ENCODE results near the gene NUMBL.

Gene NUMBL

DNA sequence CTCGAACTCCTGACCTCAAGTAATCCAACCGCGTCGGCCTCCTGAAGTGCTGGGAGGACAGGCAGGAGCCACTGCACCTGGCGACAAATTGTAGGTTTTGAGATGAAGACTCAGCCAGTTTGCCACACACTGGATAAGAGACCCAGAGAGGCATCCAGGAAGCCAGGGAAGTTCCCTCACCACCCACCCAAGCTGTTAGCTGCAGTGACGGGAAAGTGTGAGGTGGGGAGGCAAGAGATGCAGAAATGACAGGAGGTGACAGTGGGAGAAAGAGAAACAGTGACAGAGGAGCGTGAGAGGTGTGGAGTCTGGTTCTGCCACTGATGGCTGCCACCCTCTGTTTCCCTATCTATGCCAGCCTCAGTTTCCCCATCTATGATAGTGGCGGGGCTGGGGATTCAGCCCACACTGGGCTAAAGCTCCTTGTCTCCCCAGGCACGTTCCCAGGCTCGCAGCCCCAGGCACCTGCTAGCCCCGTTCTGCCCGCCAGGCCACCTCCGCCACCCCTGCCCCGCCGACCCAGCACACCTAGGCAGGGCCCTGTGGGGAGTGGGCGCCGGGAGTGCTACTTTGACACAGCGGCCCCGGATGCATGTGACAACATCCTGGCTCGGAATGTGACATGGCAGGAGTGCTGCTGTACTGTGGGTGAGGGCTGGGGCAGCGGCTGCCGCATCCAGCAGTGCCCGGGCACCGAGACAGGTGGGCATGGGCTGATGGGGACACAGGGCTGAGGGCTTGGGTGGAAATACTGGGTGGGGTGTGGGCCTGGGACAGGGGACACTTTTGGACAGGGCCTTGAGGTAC is 68.3 kb downstream of the NUMBL start:
- TF ChIP-seq, protein P1, sequence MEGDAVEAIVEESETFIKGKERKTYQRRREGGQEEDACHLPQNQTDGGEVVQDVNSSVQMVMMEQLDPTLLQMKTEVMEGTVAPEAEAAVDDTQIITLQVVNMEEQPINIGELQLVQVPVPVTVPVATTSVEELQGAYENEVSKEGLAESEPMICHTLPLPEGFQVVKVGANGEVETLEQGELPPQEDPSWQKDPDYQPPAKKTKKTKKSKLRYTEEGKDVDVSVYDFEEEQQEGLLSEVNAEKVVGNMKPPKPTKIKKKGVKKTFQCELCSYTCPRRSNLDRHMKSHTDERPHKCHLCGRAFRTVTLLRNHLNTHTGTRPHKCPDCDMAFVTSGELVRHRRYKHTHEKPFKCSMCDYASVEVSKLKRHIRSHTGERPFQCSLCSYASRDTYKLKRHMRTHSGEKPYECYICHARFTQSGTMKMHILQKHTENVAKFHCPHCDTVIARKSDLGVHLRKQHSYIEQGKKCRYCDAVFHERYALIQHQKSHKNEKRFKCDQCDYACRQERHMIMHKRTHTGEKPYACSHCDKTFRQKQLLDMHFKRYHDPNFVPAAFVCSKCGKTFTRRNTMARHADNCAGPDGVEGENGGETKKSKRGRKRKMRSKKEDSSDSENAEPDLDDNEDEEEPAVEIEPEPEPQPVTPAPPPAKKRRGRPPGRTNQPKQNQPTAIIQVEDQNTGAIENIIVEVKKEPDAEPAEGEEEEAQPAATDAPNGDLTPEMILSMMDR (IDR thresholded peaks at IDR 0.05; ENCODE audit: low read depth, low read length), result no peak
- Histone ChIP-seq H3K27me3 (ENCODE audit: insufficient read depth, low read depth, severe bottlenecking) (no peaks in the 10 kb centered on the region), H3K36me3 (peaks cover 56% of the 10 kb centered on the region)

DNA sequence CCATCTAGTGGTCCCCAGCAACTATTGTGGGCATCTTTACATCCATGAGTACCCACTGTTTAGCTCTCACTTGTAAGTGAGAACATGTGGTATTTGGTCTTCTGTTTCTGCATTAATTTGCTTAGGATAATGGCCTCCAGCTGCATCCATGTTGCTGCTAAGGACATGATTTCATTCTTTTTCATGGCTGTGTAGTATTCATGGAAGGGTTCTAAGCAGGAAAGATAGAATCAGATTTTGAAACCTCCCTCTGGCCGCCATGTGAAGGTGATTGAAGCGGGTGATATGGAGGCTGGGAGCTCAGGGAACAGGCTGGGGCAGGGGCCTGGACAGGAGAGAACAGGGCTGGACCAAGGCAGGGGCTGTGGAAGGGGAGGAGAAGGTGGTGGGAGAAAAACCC is 69.2 kb downstream of the NUMBL start:
- Histone ChIP-seq H3K9me3 (ENCODE audit: severe bottlenecking) (no peaks in the 10 kb centered on the region), H3K27me3 (ENCODE audit: insufficient read depth, low read depth, severe bottlenecking) (no peaks in the 10 kb centered on the region), H3K4me3 (ENCODE audit: low read depth, low read length) (no peak overlapping the region), H3K27ac (no peak overlapping the region), H3K36me3 (peaks cover 59% of the 10 kb centered on the region)
- no peak for DNase-seq
- TF ChIP-seq, protein P1 (IDR thresholded peaks at IDR 0.05; ENCODE audit: low read depth, low read length), result no peak

More for the DNA sequence above, 68.3 kb downstream of the NUMBL start:
- no peak overlapping the region for H3K27ac ChIP-seq
- no peak overlapping the region for H3K4me3 ChIP-seq (ENCODE audit: low read depth, low read length)
- DNase-seq, result no peak
- H3K9me3 ChIP-seq (ENCODE audit: severe bottlenecking), result no peaks in the 10 kb centered on the region

DNA sequence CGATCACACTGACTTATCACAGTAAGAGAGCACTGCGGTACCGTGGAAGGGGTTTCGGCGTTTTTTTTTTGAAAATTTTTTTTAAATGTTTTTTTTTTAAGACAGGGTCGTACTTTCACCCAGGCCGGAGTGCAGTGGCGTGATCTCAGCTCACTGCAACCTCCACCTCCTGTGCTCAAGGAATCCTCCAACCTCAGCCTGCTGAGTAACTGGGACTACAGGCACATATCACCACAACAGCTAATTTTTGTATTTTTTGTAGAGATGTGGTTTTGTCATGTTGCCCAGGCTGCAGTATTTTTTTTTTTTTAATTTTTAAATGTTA is 70.3 kb downstream of the NUMBL start:
- Histone ChIP-seq H3K36me3 (peaks cover 59% of the 10 kb centered on the region), H3K4me3 (ENCODE audit: low read depth, low read length) (no peak overlapping the region), H3K9me3 (ENCODE audit: severe bottlenecking) (no peaks in the 10 kb centered on the region), H3K27ac (no peak overlapping the region), H3K27me3 (ENCODE audit: insufficient read depth, low read depth, severe bottlenecking) (no peaks in the 10 kb centered on the region)
- TF ChIP-seq, protein P1 (IDR thresholded peaks at IDR 0.05; ENCODE audit: low read depth, low read length), result no peak
- DNase-seq, result no peak

DNA sequence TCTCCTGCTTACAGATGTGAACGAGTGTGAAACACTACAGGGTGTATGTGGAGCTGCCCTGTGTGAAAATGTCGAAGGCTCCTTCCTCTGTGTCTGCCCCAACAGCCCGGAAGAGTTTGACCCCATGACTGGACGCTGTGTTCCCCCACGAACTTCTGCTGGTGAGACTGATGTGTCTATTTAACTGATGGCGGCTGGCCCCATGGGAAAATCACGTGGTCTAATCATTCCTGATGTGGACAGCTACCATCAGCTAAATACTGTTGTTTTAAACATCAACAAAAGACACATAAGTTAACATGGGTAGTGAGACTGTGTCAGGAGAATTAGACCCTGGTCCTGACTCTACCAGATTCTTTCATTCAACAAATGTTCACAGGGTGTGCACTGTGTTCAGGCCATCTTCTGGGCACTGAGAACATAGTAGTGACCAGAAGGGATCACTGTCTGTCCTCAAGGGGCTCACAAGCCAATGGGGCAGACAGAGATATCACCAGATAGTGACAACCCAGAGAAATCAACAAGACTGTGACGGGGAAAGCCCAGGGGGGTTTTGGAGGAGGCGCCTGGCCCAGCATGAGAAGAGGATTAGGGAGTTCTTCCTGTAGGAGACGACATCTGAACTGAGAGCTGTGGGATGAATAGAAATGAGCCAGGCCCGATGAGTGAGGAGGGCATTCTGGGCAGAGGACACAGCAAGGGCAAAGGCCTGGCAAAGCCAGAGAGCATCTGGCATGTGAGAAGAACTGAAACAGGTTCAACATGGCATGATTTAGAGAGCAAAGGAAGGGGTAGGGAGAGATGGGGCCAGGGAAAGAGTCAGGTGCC is 70.9 kb downstream of the NUMBL start:
- H3K4me3 ChIP-seq (ENCODE audit: low read depth, low read length), result no peak overlapping the region
- DNase-seq, result no peak
- H3K36me3 ChIP-seq, result peaks cover 63% of the 10 kb centered on the region
- no peak overlapping the region for H3K27ac ChIP-seq
- TF ChIP-seq, protein P1 (IDR thresholded peaks at IDR 0.05; ENCODE audit: low read depth, low read length), result no peak
- H3K9me3 ChIP-seq (ENCODE audit: severe bottlenecking), result no peaks in the 10 kb centered on the region
- no peaks in the 10 kb centered on the region for H3K27me3 ChIP-seq (ENCODE audit: insufficient read depth, low read depth, severe bottlenecking)

DNA sequence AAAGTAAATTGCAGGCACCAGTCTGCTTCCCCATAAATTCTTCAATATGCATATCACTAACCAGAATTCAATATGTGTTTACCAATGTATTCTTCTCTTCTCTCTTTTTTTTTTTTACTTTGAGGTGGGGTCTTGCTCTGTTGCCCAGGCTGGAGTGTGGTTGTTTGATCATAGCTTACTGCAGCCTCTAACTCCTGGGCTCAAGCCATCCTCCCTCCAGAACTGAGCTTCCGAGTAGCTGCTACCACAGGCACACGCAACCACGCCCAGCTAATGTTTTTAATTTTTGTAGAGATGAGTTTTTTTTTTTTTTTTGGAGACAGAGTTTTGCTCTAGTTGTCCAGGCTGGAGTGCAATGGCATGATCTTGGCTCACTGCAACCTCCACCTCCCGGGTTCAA is 72.5 kb downstream of the NUMBL start:
- TF ChIP-seq, protein P1 (IDR thresholded peaks at IDR 0.05; ENCODE audit: low read depth, low read length), result no peak
- H3K27ac ChIP-seq, result no peak overlapping the region
- peaks cover 62% of the 10 kb centered on the region for H3K36me3 ChIP-seq
- H3K4me3 ChIP-seq (ENCODE audit: low read depth, low read length), result no peak overlapping the region
- no peaks in the 10 kb centered on the region for H3K9me3 ChIP-seq (ENCODE audit: severe bottlenecking)
- no peaks in the 10 kb centered on the region for H3K27me3 ChIP-seq (ENCODE audit: insufficient read depth, low read depth, severe bottlenecking)
- DNase-seq, result no peak
